Neural crest cell (in vitro differentiated cells): ENCODE measurements around the gene CREG1. TPM values are rescaled to one million over a fixed set of nuclear protein-coding genes. Genes with fewer than 3 reads are reported as not detected.
A peak's percentile ranks its signal among the peaks of the same experiment; 100 is the strongest.

Experiments
- DNase-seq: peaks from one replicate; pipeline ENCODE4 v3.0.0; 2021; ENCODE audit warnings: low read depth, mixed read lengths, low spot score
- H3K27ac Mint-ChIP-seq: one replicate; pipeline ENCODE4 v1.8.0; 2021; ENCODE audit warnings: mild to moderate bottlenecking, mixed read lengths; ENCODE audit not compliant: unreplicated experiment
- H3K27me3 Mint-ChIP-seq: 2 replicates; pipeline ENCODE4 v1.8.0; 2021; ENCODE audit warnings: low read depth, mild to moderate bottlenecking, mixed read lengths
- H3K36me3 Mint-ChIP-seq: 2 replicates; pipeline ENCODE4 v1.8.0; 2021; ENCODE audit warnings: low read depth, mild to moderate bottlenecking, mixed read lengths
- H3K4me1 Mint-ChIP-seq: 2 replicates; pipeline ENCODE4 v1.8.0; 2021; ENCODE audit warnings: mixed read lengths
- H3K4me3 Mint-ChIP-seq: one replicate; pipeline ENCODE4 v1.8.0; 2021; ENCODE audit warnings: mild to moderate bottlenecking, mixed read lengths
- H3K9me3 Mint-ChIP-seq: 2 replicates; pipeline ENCODE4 v1.8.0; 2021; ENCODE audit warnings: mixed read lengths
- CTCF ChIP-seq: fragments of 200-600 bp; sonication (generic); conservative IDR thresholded peaks from 2 replicates; pipeline ENCODE4 v1.5.0; 2021; ENCODE audit warnings: antibody characterized with exemption, mild to moderate bottlenecking
- total RNA-seq: library from RNA; stranded (reverse); gene quantifications from 2 replicates; pipeline ENCODE4 v1.2.1, GENCODE V29; 2021

CREG1 gene
- total RNA-seq, 1 donor from 2014 or later, result 24.1 TPM

DNA sequence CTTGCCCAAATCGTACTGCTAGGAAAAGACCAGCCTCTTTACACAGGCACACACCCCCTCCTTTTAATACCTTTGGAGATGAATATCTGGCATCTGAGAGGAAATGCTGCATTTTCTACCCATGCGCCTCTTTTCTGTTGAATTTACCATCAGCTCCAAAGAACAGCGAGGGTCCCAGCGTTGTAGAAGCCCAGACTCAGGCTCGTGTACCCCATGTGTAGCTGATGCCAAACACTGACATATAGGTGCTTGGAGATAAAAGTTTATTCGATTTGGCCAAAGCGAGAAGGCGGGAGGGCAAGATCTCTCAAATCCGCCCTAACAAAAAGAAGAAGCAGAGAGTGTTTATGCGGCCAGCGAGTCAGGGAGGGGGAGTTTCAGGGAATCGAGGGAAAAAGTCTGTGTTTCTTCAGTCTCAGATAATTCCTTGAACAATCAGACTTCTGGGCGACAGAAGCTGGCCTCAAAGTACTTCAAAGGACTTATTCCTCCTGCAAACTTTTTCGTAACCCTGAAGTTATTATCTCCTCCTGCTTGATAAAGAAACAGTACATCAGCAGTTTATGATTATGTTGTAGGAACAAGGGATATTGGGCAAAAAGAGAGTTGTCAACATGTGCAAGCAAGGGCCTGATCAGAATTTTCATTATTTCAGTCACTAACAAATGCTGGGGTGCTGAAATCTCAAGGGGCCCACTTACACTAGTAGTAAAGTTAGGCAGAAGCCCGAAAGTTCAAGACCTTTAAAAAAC lies 642 bp upstream of the CREG1 start:
- no peaks in the 10 kb centered on the region for H3K9me3 Mint-ChIP-seq
- peak overlapping the region; percentile 87 for H3K4me3 Mint-ChIP-seq
- DNase-seq, result no peak
- H3K4me1 Mint-ChIP-seq, result peaks cover 25% of the 10 kb centered on the region
- peak overlapping the region; percentile 59 for H3K27ac Mint-ChIP-seq
- no peak for TF ChIP-seq CTCF
- no peaks in the 10 kb centered on the region for H3K36me3 Mint-ChIP-seq
- no peaks in the 10 kb centered on the region for H3K27me3 Mint-ChIP-seq

- no peak for TF ChIP-seq CTCF
- Mint-ChIP-seq H3K27ac (no peak overlapping the region), H3K4me3 (no peak overlapping the region), H3K4me1 (peaks cover 25% of the 10 kb centered on the region), H3K27me3 (no peaks in the 10 kb centered on the region), H3K36me3 (peaks cover 4% of the 10 kb centered on the region), H3K9me3 (no peaks in the 10 kb centered on the region)
- no peak for DNase-seq
Observed at GRCh38 chr1:167551362-167551761, 2.2 kb downstream of the CREG1 start.

- no peaks in the 10 kb centered on the region for H3K9me3 Mint-ChIP-seq
- peaks cover 11% of the 10 kb centered on the region for H3K4me1 Mint-ChIP-seq
- TF ChIP-seq CTCF, result no peak
- DNase-seq, result no peak
- H3K27ac Mint-ChIP-seq, result no peak overlapping the region
- H3K4me3 Mint-ChIP-seq, result peak overlapping the region; percentile 35
- peaks cover 4% of the 10 kb centered on the region for H3K36me3 Mint-ChIP-seq
- no peaks in the 10 kb centered on the region for H3K27me3 Mint-ChIP-seq
Observed at GRCh38 chr1:167548059-167548932, 5.3 kb downstream of the CREG1 start.

DNA sequence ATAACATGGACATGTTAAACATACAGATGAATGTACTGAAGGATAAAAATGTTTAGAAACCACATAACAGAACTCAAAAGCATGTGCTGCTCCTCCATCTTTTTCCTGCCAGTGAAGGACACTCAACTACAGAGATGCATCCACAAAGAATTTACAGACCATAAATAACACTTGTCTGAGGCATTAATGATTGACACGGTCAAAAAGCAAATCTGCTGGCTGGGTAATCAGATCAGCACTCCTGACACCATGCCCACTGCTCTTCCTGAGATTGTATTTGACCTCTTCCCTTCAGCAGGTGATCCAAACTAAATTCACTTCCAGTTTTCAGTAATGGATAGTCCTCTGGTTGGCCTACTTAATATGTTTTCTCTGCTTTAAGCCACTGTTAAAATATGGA lies 6.6 kb downstream of the CREG1 start:
- Mint-ChIP-seq H3K4me1 (peaks cover 11% of the 10 kb centered on the region), H3K4me3 (no peak overlapping the region), H3K27me3 (no peaks in the 10 kb centered on the region), H3K36me3 (peaks cover 4% of the 10 kb centered on the region), H3K9me3 (no peaks in the 10 kb centered on the region), H3K27ac (no peak overlapping the region)
- no peak for TF ChIP-seq CTCF
- DNase-seq, result no peak

GRCh38 chr1:167545349-167545748 lies 8.2 kb downstream of the CREG1 start:
- Mint-ChIP-seq H3K4me1 (peaks cover 5% of the 10 kb centered on the region), H3K36me3 (peaks cover 4% of the 10 kb centered on the region), H3K27me3 (no peaks in the 10 kb centered on the region), H3K9me3 (no peaks in the 10 kb centered on the region), H3K4me3 (no peak overlapping the region), H3K27ac (no peak overlapping the region)
- TF ChIP-seq CTCF, result no peak
- DNase-seq, result no peak
